Fibroblast of lung (primary cell): ENCODE results near the gene STMN3. TPM values are rescaled to one million over a fixed set of nuclear protein-coding genes. Genes with fewer than 3 reads are reported as not detected.

Source experiments
- DNase-seq, 2 donors: peaks; one replicate each; pipeline versions ENCODE4 v3.0.0 to v3.0.0-alpha.2; 2010; ENCODE audit warnings: low read depth in 2 of 2
- H2AFZ ChIP-seq: 2 replicates; pipeline ENCODE4 v1.5.1; 2012; ENCODE audit warnings: low read length, control low read depth, inconsistent platforms
- H3K27ac ChIP-seq: 2 replicates; pipeline ENCODE4 v1.5.1; 2011; ENCODE audit warnings: low read length, control low read depth; ENCODE audit not compliant: insufficient read depth
- H3K27me3 ChIP-seq: 2 replicates; pipeline ENCODE4 v1.5.1; 2011; ENCODE audit warnings: mild to moderate bottlenecking, low read length; ENCODE audit not compliant: control insufficient read depth, insufficient read depth
- H3K36me3 ChIP-seq: 2 replicates; pipeline ENCODE4 v1.5.1; 2011; ENCODE audit warnings: low read length; ENCODE audit not compliant: control insufficient read depth, insufficient read depth
- H3K4me1 ChIP-seq: 2 replicates; pipeline ENCODE4 v1.5.1; 2011; ENCODE audit warnings: low read length; ENCODE audit not compliant: control insufficient read depth, insufficient read depth; ENCODE audit errors: extremely low read depth
- H3K4me2 ChIP-seq: 2 replicates; pipeline ENCODE4 v1.5.1; 2011; ENCODE audit warnings: low read length, control low read depth; ENCODE audit not compliant: insufficient read depth; ENCODE audit errors: extremely low read depth
- H3K4me3 ChIP-seq, 4 experiments: fragments of 200-600 bp in 1 of 4; sonication (generic) in 1 of 4; replicated peaks in 1 of 4; 2 replicates each; pipeline ENCODE4 v1.5.1; 2011 to 2016; ENCODE audit warnings: low read length in 4 of 4, low read depth in 3 of 4, mild to moderate bottlenecking in 3 of 4, control low read depth in 2 of 4, inconsistent platforms in 1 of 4, mixed read lengths in 1 of 4; ENCODE audit not compliant: insufficient read depth in 1 of 4; ENCODE audit errors: control extremely low read depth in 1 of 4
- H3K79me2 ChIP-seq: 2 replicates; pipeline ENCODE4 v1.5.1; 2012; ENCODE audit warnings: mild to moderate bottlenecking, low read length, inconsistent platforms; ENCODE audit not compliant: control insufficient read depth, insufficient read depth
- H3K9ac ChIP-seq: 2 replicates; pipeline ENCODE4 v1.5.1; 2011; ENCODE audit warnings: mild to moderate bottlenecking, low read length, control low read depth; ENCODE audit not compliant: insufficient read depth
- H3K9me3 ChIP-seq: 2 replicates; pipeline ENCODE4 v1.5.1; 2012; ENCODE audit warnings: low read depth, low read length; ENCODE audit not compliant: control insufficient read depth, insufficient read depth
- H4K20me1 ChIP-seq: 2 replicates; pipeline ENCODE4 v1.5.1; 2011; ENCODE audit warnings: low read length; ENCODE audit not compliant: control insufficient read depth, insufficient read depth; ENCODE audit errors: extremely low read depth
- CTCF ChIP-seq, 2 donors: IDR thresholded peaks in 1 of 2; conservative IDR thresholded peaks in 1 of 2; 1 replicate in 1 of 2; 2 replicates in 1 of 2; pipeline ENCODE4 v1.5.1; 2011 to 2012; ENCODE audit warnings: low read length in 2 of 2, control low read depth in 1 of 2, inconsistent platforms in 1 of 2, low read depth in 1 of 2, mild to moderate bottlenecking in 1 of 2
- EZH2 ChIP-seq: IDR thresholded peaks from 2 replicates; pipeline ENCODE4 v1.5.1; 2012; ENCODE audit warnings: low read length, control low read depth, mild to moderate bottlenecking; ENCODE audit errors: missing control alignments
- polyA plus RNA-seq, 2 donors: library from polyadenylated mRNA; depleted of rRNA in 1 of 2; stranded (reverse) in 1 of 2; unstranded in 1 of 2; fragments of >200 nt; gene quantifications; 2 replicates each; pipeline ENCODE4 v1.2.1, GENCODE V29; 2011 to 2012; ENCODE audit warnings: missing spikeins in 1 of 2
- total RNA-seq: library from RNA; depleted of rRNA; stranded (reverse); fragments of >200 nt; gene quantifications from 2 replicates; pipeline ENCODE4 v1.2.1, GENCODE V29; 2014

STMN3 gene
- total and polyA plus RNA-seq, 2 donors (not counting 1 experiment from before 2014, with no cell fraction given): 3.7 to 34.3 TPM

- Histone ChIP-seq H3K27ac (no peak overlapping the region), H3K4me2 (no peak overlapping the region), H4K20me1 (no peaks in the 10 kb centered on the region), H3K4me1 (no peaks in the 10 kb centered on the region), H3K27me3 (no peaks in the 10 kb centered on the region), H3K36me3 (peaks cover 22% of the 10 kb centered on the region), H3K4me3 (no peak overlapping the region), H3K9ac (no peak overlapping the region), H3K79me2 (peaks cover 6% of the 10 kb centered on the region), H2AFZ (no peak overlapping the region), H3K9me3 (no peaks in the 10 kb centered on the region)
- TF ChIP-seq CTCF (conservative IDR thresholded peaks at IDR 0.05 in 1 of 2, IDR thresholded peaks at IDR 0.05 in 1 of 2; ENCODE audit: low read depth in 1 of 2, low read length in 2 of 2) (no peak), EZH2 (no peak)
- no peak for DNase-seq
These were observed 15.1 kb upstream of the STMN3 start for GRCh38 chr20:63668351-63668750.

- peaks cover 6% of the 10 kb centered on the region for H3K79me2 ChIP-seq
- no peaks in the 10 kb centered on the region for H3K27me3 ChIP-seq
- H2AFZ ChIP-seq: no peak overlapping the region
- peaks cover 25% of the 10 kb centered on the region for H3K36me3 ChIP-seq
- no peaks in the 10 kb centered on the region for H3K9me3 ChIP-seq
- no peaks in the 10 kb centered on the region for H3K4me1 ChIP-seq
- no peak overlapping the region for H3K9ac ChIP-seq
- no peaks in the 10 kb centered on the region for H4K20me1 ChIP-seq
- H3K4me3 ChIP-seq: no peak overlapping the region
- no peak for DNase-seq
- H3K4me2 ChIP-seq: no peak overlapping the region
- TF ChIP-seq EZH2: no peak
- no peak for TF ChIP-seq CTCF (conservative IDR thresholded peaks at IDR 0.05 in 1 of 2, IDR thresholded peaks at IDR 0.05 in 1 of 2; ENCODE audit: low read depth in 1 of 2, low read length in 2 of 2)
- no peak overlapping the region for H3K27ac ChIP-seq
These were observed 14.6 kb upstream of the STMN3 start for GRCh38 chr20:63667858-63668257.

GRCh38 chr20:63665708-63666107, 12.5 kb upstream of the STMN3 start:
- Histone ChIP-seq H3K4me1 (no peaks in the 10 kb centered on the region), H3K27me3 (no peaks in the 10 kb centered on the region), H3K4me2 (no peak overlapping the region), H3K9me3 (no peaks in the 10 kb centered on the region), H4K20me1 (no peaks in the 10 kb centered on the region), H3K27ac (no peak overlapping the region), H3K4me3 (no peak overlapping the region), H3K9ac (no peak overlapping the region), H3K36me3 (peaks cover 29% of the 10 kb centered on the region), H3K79me2 (peaks cover 14% of the 10 kb centered on the region), H2AFZ (no peak overlapping the region)
- TF ChIP-seq CTCF (conservative IDR thresholded peaks at IDR 0.05 in 1 of 2, IDR thresholded peaks at IDR 0.05 in 1 of 2; ENCODE audit: low read depth in 1 of 2, low read length in 2 of 2) (no peak), EZH2 (no peak)
- no peak for DNase-seq
